Measurements from ENCODE around the gene ECE1.

The ECE1 gene

DNA sequence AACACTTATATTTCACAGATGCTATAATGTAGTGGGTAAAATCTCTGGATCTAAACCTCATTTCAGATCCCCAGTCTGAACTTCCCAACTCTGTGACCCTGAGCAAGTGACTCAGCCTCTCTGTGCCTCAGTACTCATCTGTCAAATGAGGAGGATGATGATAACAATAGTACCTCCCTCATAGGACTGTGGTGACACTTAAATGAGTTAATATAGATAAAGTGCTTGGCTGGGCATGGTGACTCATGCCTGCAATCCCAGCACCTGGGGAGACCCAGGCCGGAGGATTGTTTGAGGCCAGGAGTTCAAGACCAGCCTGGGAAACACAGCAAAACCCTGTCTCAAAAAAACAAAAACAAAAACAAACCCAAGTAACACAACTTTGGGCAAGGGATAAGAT is 4.7 kb upstream of the ECE1 start:
- H3K9me3 ChIP-seq (ENCODE audit: insufficient read depth, low read depth, low read length), result no peaks in the 10 kb centered on the region
- H3K9ac ChIP-seq (ENCODE audit: low read depth, low read length, poor library complexity, severe bottlenecking), result peak overlapping the region; percentile 30
- peak overlapping the region; percentile 71 for H3K4me2 ChIP-seq (ENCODE audit: low read depth, low read length, poor library complexity, severe bottlenecking)
- H3K27me3 ChIP-seq (ENCODE audit: insufficient read depth, low read length, poor library complexity, severe bottlenecking), result no peaks in the 10 kb centered on the region
- H3K4me3 ChIP-seq (ENCODE audit: low read length, poor library complexity, severe bottlenecking), result peak overlapping the region; percentile 39
- H3K9me2 ChIP-seq (replicated peaks; ENCODE audit: low read depth, low read length), result no peaks in the 10 kb centered on the region
- H3F3A ChIP-seq (ENCODE audit: low read depth), result no peaks in the 10 kb centered on the region
- H3K4me1 ChIP-seq (ENCODE audit: insufficient read depth, low read length, poor library complexity, severe bottlenecking), result peaks cover 49% of the 10 kb centered on the region
- no peak for TF ChIP-seq EZH2phosphoT487 (IDR thresholded peaks at IDR 0.05; ENCODE audit: borderline replicate concordance)
- TF ChIP-seq, protein P1, sequence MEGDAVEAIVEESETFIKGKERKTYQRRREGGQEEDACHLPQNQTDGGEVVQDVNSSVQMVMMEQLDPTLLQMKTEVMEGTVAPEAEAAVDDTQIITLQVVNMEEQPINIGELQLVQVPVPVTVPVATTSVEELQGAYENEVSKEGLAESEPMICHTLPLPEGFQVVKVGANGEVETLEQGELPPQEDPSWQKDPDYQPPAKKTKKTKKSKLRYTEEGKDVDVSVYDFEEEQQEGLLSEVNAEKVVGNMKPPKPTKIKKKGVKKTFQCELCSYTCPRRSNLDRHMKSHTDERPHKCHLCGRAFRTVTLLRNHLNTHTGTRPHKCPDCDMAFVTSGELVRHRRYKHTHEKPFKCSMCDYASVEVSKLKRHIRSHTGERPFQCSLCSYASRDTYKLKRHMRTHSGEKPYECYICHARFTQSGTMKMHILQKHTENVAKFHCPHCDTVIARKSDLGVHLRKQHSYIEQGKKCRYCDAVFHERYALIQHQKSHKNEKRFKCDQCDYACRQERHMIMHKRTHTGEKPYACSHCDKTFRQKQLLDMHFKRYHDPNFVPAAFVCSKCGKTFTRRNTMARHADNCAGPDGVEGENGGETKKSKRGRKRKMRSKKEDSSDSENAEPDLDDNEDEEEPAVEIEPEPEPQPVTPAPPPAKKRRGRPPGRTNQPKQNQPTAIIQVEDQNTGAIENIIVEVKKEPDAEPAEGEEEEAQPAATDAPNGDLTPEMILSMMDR (conservative IDR thresholded peaks at IDR 0.05; ENCODE audit: low read length), result no peak
- H2AFZ ChIP-seq (ENCODE audit: low read length), result no peak overlapping the region
- H4K20me1 ChIP-seq (ENCODE audit: insufficient read depth, low read length, poor library complexity, severe bottlenecking), result no peaks in the 10 kb centered on the region
- no peaks in the 10 kb centered on the region; the same call in 1 of the 2 replicates for H3K79me2 ChIP-seq (ENCODE audit: insufficient read depth, low read length)
- H3K36me3 ChIP-seq (ENCODE audit: insufficient read depth, low read length), result no peaks in the 10 kb centered on the region

DNA sequence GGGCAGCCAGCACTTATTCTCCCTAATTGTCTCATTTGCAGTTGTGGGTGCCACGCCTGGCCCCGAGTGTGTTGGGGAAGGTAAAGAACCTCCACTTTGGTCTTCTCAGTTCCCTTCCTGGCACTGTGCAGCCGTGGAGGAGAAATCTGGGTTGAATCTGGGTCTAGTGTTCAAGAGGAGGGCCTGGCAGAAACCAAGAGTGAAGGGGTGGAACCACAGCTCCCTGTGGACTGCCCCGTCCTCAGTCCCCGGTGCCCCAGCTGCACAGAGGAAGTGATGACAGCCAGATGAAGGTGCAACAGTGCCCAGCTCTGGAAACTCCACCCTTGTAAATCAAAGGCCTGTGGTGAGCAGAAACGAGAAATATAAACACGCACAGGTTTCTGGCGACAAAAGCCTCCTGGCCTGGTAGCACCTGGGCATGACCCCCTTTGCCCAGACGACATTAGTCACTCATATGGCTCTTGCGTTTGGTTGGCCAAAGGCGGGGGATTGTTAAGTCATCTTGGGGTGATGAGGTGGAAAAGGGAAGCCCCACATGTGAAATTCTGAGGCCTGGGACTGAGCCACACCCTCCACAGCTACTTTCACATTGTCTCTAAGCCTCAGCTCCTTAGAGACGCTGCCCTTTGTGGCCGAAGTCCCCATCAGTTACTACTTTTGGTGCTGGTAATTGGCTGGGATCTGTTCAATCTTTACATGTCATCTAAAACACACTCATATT is 4.2 kb upstream of the ECE1 start:
- Histone ChIP-seq H3F3A (ENCODE audit: low read depth) (no peaks in the 10 kb centered on the region), H3K9me2 (replicated peaks; ENCODE audit: low read depth, low read length) (no peaks in the 10 kb centered on the region), H3K9ac (ENCODE audit: low read depth, low read length, poor library complexity, severe bottlenecking) (peak overlapping the region; percentile 30), H2AFZ (ENCODE audit: low read length) (no peak overlapping the region; the same call in 1 of the 2 replicates), H3K79me2 (ENCODE audit: insufficient read depth, low read length) (no peaks in the 10 kb centered on the region), H3K9me3 (ENCODE audit: insufficient read depth, low read depth, low read length) (no peaks in the 10 kb centered on the region), H3K36me3 (ENCODE audit: insufficient read depth, low read length) (no peaks in the 10 kb centered on the region), H3K4me2 (ENCODE audit: low read depth, low read length, poor library complexity, severe bottlenecking) (peak overlapping the region; percentile 71), H3K4me3 (ENCODE audit: low read length, poor library complexity, severe bottlenecking) (peak overlapping the region; percentile 39), H4K20me1 (ENCODE audit: insufficient read depth, low read length, poor library complexity, severe bottlenecking) (no peaks in the 10 kb centered on the region), H3K4me1 (ENCODE audit: insufficient read depth, low read length, poor library complexity, severe bottlenecking) (peaks cover 45% of the 10 kb centered on the region), H3K27me3 (ENCODE audit: insufficient read depth, low read length, poor library complexity, severe bottlenecking) (no peaks in the 10 kb centered on the region)
- TF ChIP-seq EZH2phosphoT487 (IDR thresholded peaks at IDR 0.05; ENCODE audit: borderline replicate concordance), result no peak
- TF ChIP-seq, protein P1 (conservative IDR thresholded peaks at IDR 0.05; ENCODE audit: low read length), result no peak

DNA sequence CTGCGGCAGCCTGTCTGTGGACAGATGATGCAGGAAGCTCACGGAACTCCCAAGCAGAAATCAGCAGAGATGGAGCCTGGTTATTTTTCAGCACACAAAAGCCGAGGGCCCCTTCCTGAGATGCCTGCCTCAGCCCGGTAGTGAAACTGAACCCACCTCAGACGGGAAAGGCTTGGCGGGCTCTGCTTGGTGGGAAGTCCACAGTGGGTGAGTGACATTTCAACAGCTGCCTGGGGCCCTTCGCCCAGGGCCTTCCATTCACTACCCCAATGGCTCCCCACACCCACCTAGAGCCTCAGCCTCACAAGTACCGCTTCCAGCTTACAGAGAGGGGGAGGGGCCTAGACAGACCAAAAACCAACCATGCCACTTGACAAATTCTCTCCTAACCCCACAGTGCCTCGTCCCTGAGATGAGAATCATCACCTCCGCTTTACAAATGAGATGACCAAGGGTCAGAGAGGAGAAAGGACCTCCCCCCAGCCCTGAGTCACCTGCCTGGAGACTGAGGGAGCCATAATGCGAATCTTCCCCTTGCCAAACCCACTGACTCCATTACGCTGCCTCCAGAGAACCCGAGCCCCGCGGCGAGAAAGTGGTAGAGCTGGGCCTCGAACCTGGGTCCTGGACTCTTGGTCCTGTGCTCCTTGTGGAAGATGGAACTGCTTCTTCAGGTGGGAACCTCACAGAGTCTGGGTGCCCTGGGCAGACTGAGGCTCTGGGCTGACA is 3.4 kb upstream of the ECE1 start:
- H3K36me3 ChIP-seq (ENCODE audit: insufficient read depth, low read length), result no peaks in the 10 kb centered on the region
- peak overlapping the region; percentile 39 for H3K4me3 ChIP-seq (ENCODE audit: low read length, poor library complexity, severe bottlenecking)
- H3K9me2 ChIP-seq (replicated peaks; ENCODE audit: low read depth, low read length), result no peaks in the 10 kb centered on the region
- no peaks in the 10 kb centered on the region for H3K27me3 ChIP-seq (ENCODE audit: insufficient read depth, low read length, poor library complexity, severe bottlenecking)
- H4K20me1 ChIP-seq (ENCODE audit: insufficient read depth, low read length, poor library complexity, severe bottlenecking), result no peaks in the 10 kb centered on the region
- no peaks in the 10 kb centered on the region for H3F3A ChIP-seq (ENCODE audit: low read depth)
- no peak for TF ChIP-seq EZH2phosphoT487 (IDR thresholded peaks at IDR 0.05; ENCODE audit: borderline replicate concordance)
- TF ChIP-seq, protein P1 (conservative IDR thresholded peaks at IDR 0.05; ENCODE audit: low read length), result no peak
- H3K4me1 ChIP-seq (ENCODE audit: insufficient read depth, low read length, poor library complexity, severe bottlenecking), result peaks cover 41% of the 10 kb centered on the region
- no peak overlapping the region for H2AFZ ChIP-seq (ENCODE audit: low read length)
- no peaks in the 10 kb centered on the region for H3K9me3 ChIP-seq (ENCODE audit: insufficient read depth, low read depth, low read length)
- no peaks in the 10 kb centered on the region for H3K79me2 ChIP-seq (ENCODE audit: insufficient read depth, low read length)
- H3K4me2 ChIP-seq (ENCODE audit: low read depth, low read length, poor library complexity, severe bottlenecking), result peak overlapping the region; percentile 71
- H3K9ac ChIP-seq (ENCODE audit: low read depth, low read length, poor library complexity, severe bottlenecking), result no peak overlapping the region
